H1 (cell line): ENCODE results near the gene RNF144A.

Experiments
- CEBPB ChIP-seq: IDR thresholded peaks from 2 replicates; pipeline ENCODE4 v1.6.1; 2012; ENCODE audit warnings: low read depth, low read length
- CTCF ChIP-seq, 3 experiments: IDR thresholded peaks; 1 replicate in 2 of 3; 2 replicates in 1 of 3; pipeline versions ENCODE4 v1.5.1 to v1.6.1; 2011; ENCODE audit warnings: low read length in 3 of 3, mild to moderate bottlenecking in 3 of 3, inconsistent platforms in 2 of 3, low read depth in 1 of 3, moderate library complexity in 1 of 3; ENCODE audit not compliant: insufficient read depth in 1 of 3; ENCODE audit errors: control extremely low read depth in 1 of 3

GRCh38 chr2:6916224-6916623, 988 bp upstream of the RNF144A start:
- TF ChIP-seq CEBPB, result no peak
- TF ChIP-seq CTCF (IDR thresholded peaks at IDR 0.05; ENCODE audit: control extremely low read depth in 1 of 3, insufficient read depth in 1 of 3, low read depth in 1 of 3, low read length in 3 of 3), result no peak
